ENCODE measurements around the gene ATP6V1C2. TPM values are rescaled to one million over a fixed set of nuclear protein-coding genes. Genes with fewer than 3 reads are reported as not detected.

The ATP6V1C2 gene
- total RNA-seq, 2 donors from 2014 or later: 5.3 TPM; not detected in 1

DNA sequence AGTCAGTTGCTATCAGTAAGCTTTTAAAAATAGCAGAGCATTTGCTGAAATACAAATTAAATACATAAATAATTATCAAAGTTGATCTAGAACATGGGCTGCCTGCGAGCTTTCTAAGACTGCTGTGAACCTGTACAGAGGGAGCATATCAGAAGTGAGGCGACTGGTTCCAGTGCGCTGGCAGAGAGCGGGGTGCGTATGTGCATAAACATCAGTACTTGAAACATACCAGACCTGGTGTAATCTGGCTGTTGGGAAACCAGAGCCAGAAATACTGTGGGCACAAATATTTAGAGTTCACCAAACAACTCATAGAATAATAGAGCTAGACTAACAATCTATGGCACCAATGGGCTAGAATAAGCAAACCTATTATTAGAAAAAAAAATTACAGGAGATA lies 63.8 kb downstream of the ATP6V1C2 start:
- H3K4me1 ChIP-seq (ENCODE audit: control insufficient read depth in 1 of 2, low read depth in 2 of 2): no peaks in the 10 kb centered on the region
- no peaks in the 10 kb centered on the region for H3K9me3 ChIP-seq
- ATAC-seq (ENCODE audit: insufficient number of reproducible peaks, low FRiP score, low read depth) (no peak), DNase-seq (ENCODE audit: low spot score) (no peak)
- peaks cover 60% of the 10 kb centered on the region for H3K36me3 ChIP-seq
- H3K27me3 ChIP-seq (replicated peaks; ENCODE audit: insufficient read depth): no peaks in the 10 kb centered on the region
- H3K4me3 ChIP-seq: no peak overlapping the region
- TF ChIP-seq, protein P1, sequence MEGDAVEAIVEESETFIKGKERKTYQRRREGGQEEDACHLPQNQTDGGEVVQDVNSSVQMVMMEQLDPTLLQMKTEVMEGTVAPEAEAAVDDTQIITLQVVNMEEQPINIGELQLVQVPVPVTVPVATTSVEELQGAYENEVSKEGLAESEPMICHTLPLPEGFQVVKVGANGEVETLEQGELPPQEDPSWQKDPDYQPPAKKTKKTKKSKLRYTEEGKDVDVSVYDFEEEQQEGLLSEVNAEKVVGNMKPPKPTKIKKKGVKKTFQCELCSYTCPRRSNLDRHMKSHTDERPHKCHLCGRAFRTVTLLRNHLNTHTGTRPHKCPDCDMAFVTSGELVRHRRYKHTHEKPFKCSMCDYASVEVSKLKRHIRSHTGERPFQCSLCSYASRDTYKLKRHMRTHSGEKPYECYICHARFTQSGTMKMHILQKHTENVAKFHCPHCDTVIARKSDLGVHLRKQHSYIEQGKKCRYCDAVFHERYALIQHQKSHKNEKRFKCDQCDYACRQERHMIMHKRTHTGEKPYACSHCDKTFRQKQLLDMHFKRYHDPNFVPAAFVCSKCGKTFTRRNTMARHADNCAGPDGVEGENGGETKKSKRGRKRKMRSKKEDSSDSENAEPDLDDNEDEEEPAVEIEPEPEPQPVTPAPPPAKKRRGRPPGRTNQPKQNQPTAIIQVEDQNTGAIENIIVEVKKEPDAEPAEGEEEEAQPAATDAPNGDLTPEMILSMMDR (IDR thresholded peaks at IDR 0.05): no peak
- H3K27ac ChIP-seq: no peak overlapping the region

DNA sequence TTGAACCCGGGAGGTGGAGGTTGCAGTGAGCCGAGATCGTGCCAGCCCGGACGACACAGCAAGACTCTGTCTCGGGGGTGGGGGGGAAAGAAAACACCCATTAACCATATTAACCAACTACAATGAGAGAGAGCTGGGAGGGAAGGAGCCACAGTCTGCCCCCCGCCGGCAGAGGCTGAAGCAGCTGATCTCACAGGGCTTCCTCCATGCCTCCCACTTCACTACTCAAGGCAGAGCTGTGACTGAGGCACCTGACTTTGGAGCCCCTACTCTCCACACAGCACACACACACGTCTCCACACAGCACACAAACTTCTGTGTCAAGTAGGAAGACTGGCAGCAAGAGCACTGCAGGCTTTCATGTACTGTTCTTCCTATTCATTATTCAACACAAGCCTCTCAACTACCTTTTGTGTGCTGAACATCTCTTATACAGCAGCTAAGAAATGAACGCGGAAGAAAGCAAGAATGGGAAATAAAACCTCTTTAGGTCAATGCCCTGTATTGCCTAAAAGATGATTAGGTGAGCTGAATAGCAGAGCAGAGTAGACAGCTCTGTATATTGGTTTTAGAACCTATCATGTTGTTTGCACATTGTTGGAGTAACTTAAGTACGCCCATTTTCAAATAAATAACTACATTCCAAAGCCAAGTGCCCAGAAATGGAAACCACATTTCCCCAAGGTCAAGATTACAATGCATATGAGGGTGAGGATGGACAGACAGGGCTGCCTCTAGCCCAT lies 65.0 kb downstream of the ATP6V1C2 start:
- TF ChIP-seq, protein P1 (IDR thresholded peaks at IDR 0.05): no peak
- DNase-seq (ENCODE audit: low spot score) (no peak), ATAC-seq (ENCODE audit: insufficient number of reproducible peaks, low FRiP score, low read depth) (no peak)
- Histone ChIP-seq H3K9me3 (no peaks in the 10 kb centered on the region), H3K4me1 (ENCODE audit: control insufficient read depth in 1 of 2, low read depth in 2 of 2) (no peaks in the 10 kb centered on the region), H3K27me3 (replicated peaks; ENCODE audit: insufficient read depth) (no peaks in the 10 kb centered on the region), H3K36me3 (peaks cover 59% of the 10 kb centered on the region), H3K27ac (no peak overlapping the region), H3K4me3 (no peak overlapping the region)

DNA sequence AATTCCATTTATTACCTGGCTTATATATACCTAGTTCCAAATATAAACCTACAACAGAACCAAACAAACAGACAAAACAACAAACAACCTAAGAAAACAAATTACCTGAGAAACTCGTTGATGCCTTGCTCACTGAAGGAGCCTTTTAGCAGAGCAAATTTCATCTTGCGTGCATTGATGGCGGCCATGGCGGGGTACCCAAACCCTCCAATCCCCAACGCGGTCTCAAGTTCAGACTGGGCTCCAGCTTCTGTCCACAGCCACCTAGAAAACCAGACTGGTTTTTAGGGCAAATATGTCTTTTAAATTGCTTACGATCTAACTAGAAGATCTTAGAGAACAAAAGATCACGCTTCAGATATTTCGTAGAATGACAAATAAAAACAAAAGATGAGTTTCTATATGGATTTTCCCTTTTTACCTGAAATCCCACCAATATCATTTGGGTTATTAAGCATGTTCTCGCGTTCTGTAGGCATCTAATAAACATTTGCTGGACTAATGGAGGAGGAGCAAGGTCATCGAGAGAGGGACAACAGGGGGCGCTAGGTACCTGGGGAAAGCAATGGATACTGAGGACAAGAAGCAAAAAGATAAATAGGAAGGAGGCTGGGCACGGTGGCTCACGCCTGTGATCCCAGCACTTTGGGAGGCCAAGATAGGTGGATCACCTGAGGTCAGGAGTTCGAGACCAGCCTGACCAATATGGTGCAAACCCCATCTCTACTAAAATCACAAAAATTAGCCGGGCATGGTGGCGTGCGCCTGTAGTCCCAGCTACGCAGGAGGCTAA lies 65.9 kb downstream of the ATP6V1C2 start:
- TF ChIP-seq, protein P1 (IDR thresholded peaks at IDR 0.05): no peak
- ATAC-seq (ENCODE audit: insufficient number of reproducible peaks, low FRiP score, low read depth): no peak
- Histone ChIP-seq H3K4me1 (ENCODE audit: control insufficient read depth in 1 of 2, low read depth in 2 of 2) (no peaks in the 10 kb centered on the region), H3K27me3 (replicated peaks; ENCODE audit: insufficient read depth) (no peaks in the 10 kb centered on the region), H3K4me3 (no peak overlapping the region), H3K36me3 (peaks cover 56% of the 10 kb centered on the region), H3K9me3 (no peaks in the 10 kb centered on the region), H3K27ac (no peak overlapping the region)
- no peak for DNase-seq (ENCODE audit: low spot score)

DNA sequence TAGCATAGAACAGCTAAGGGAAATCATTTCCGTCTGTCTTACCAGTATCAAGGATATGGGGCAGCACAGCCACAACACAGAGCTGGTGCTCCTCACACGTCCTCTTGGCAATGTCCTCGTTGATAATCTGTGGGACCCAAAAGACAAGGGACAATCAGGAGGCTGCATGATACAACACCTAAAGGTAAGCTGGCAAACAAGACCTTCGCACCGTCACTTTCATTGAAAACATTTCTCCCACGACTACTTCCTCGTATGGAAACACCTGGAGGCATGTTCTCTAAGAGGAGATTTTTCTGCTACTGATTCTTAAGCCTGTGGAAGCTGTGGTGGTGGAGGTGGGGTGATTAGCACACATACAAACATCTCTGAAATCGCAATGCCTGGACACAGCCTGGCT lies 67.4 kb downstream of the ATP6V1C2 start:
- Histone ChIP-seq H3K36me3 (peaks cover 57% of the 10 kb centered on the region), H3K4me3 (no peak overlapping the region), H3K27me3 (replicated peaks; ENCODE audit: insufficient read depth) (no peaks in the 10 kb centered on the region), H3K27ac (no peak overlapping the region), H3K9me3 (no peaks in the 10 kb centered on the region), H3K4me1 (ENCODE audit: control insufficient read depth in 1 of 2, low read depth in 2 of 2) (no peaks in the 10 kb centered on the region)
- ATAC-seq (ENCODE audit: insufficient number of reproducible peaks, low FRiP score, low read depth) (no peak), DNase-seq (ENCODE audit: low spot score) (no peak)
- TF ChIP-seq, protein P1 (IDR thresholded peaks at IDR 0.05): no peak

DNA sequence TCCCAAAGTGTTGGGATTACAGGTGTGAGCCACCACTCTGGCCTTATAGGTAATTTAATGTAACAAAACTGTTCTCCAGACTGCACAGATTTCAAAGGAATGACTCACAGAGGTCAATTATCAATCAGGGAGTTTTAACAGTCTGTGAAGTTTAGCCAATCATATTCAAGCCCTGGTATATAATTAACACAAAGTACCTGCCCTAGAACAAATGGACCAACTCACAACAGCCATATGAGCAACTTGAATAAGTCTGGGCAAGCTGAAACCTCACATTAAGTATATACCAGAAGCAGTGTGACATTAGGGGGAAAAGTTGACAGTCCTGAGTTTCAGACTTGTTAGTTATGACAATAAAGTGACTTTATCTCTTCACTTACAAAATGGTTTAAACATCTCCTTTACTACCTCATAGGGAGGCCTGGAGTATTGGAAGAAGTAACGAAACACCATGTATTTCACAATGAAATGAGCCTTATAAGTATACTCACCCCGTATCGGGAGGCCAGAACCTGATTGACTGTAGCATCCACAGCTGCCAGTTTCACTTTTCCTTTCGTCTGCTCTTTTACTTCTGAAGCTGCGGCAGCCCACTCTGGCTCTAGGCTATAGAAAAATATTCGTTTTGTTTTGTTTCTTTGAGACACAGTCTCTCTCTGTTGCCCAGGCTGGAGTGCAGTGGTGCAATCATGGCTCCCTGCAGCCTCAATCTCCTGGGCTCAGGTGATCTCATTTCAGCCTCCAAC lies 69.0 kb downstream of the ATP6V1C2 start:
- TF ChIP-seq, protein P1 (IDR thresholded peaks at IDR 0.05): no peak
- DNase-seq (ENCODE audit: low spot score) (no peak), ATAC-seq (ENCODE audit: insufficient number of reproducible peaks, low FRiP score, low read depth) (no peak)
- Histone ChIP-seq H3K27ac (no peak overlapping the region), H3K9me3 (no peaks in the 10 kb centered on the region), H3K36me3 (peaks cover 48% of the 10 kb centered on the region), H3K27me3 (replicated peaks; ENCODE audit: insufficient read depth) (no peaks in the 10 kb centered on the region), H3K4me3 (no peak overlapping the region), H3K4me1 (ENCODE audit: control insufficient read depth in 1 of 2, low read depth in 2 of 2) (no peaks in the 10 kb centered on the region)
